T-helper 2 cell treated with Interferon-gamma antibody and Interleukin-4, amounts not matched to agents 5 μg/mL and 100 μg/mL, for 36 hours (primary cell): ENCODE measurements around the gene HK1.
"Not testable (repeated sequence)": the region's sequence is repeated elsewhere in the genome, so short reads cannot be mapped to it uniquely, and the experiment has no call there.

Experiments used
- DNase-seq: peaks from one replicate; pipeline ENCODE4 v3.0.0; 2021; ENCODE audit warnings: low spot score
- H3K27ac Mint-ChIP-seq: one replicate; pipeline ENCODE4 v1.8.0; 2021; ENCODE audit warnings: mild to moderate bottlenecking, mixed read lengths
- H3K27me3 Mint-ChIP-seq: one replicate; pipeline ENCODE4 v1.8.0; 2021; ENCODE audit warnings: low read depth, mixed read lengths
- H3K36me3 Mint-ChIP-seq: one replicate; pipeline ENCODE4 v1.8.0; 2021; ENCODE audit warnings: low read depth, mixed read lengths
- H3K4me1 Mint-ChIP-seq: one replicate; pipeline ENCODE4 v1.8.0; 2021; ENCODE audit warnings: low read depth, mixed read lengths
- H3K4me3 Mint-ChIP-seq: one replicate; pipeline ENCODE4 v1.8.0; 2022; ENCODE audit warnings: mild to moderate bottlenecking, moderate library complexity, mixed read lengths
- H3K9me3 Mint-ChIP-seq: one replicate; pipeline ENCODE4 v1.8.0; 2021; ENCODE audit warnings: mixed read lengths

Gene HK1

DNA sequence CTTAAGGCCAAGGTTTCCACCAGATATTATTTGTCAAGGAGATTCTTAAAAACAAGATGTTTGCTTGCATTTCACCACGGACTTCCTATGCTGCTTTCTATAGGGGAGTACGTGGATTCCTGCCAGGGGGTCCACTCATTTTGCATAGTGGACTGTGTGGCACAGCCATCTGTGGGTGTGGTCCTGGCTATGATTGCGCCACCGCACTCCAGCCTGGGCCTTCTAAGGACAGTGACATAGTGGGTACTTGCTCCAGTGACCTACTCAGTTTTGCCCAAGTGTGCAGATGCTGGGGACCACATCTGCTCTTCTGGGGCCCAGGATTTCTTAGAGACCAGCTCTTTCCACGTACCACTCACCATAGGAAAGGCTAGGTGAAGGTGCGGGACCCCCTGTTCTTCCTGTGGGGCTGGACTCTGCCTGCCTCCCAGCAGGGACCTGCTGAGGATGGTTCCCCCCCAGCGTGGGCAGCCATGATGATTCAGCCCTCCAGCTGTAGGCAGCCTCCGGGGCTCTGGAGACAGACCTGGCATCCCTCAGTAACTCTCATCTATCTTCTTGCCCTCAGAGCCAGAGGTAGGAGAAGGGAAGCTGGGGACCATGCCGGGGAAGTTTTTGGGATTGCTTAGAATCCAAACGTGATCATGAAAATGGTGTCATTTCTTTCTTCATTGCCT lies 42.9 kb downstream of the HK1 start:
- Mint-ChIP-seq H3K27ac (no peak overlapping the region), H3K36me3 (peaks cover 20% of the 10 kb centered on the region), H3K9me3 (no peaks in the 10 kb centered on the region), H3K4me3 (peak overlapping the region; percentile 97), H3K4me1 (peaks cover 45% of the 10 kb centered on the region), H3K27me3 (no peaks in the 10 kb centered on the region)
- no peak for DNase-seq

DNA sequence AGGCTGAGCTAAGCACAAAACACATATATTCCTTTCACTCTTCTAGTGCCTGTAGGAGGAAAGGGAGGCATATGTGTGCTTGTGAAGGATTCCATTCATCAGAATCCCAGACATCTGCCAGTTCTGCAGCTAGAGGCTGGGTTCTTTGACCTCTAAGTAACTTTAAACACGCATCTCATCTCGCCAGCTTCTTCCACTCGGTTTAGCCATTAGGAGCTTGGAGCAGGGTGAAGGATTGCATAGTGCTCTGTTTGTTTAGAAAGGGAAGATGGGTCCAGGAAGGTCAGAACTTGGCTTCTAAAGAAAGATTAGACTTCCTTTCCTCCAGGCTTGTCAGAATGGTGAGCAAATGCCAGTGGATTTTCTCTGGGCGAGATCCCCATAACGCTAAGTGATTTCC lies 43.6 kb downstream of the HK1 start:
- Mint-ChIP-seq H3K9me3 (no peaks in the 10 kb centered on the region), H3K27me3 (no peaks in the 10 kb centered on the region), H3K4me3 (peak overlapping the region; percentile 97), H3K36me3 (peaks cover 22% of the 10 kb centered on the region), H3K4me1 (peaks cover 48% of the 10 kb centered on the region), H3K27ac (no peak overlapping the region)
- DNase-seq: no peak

DNA sequence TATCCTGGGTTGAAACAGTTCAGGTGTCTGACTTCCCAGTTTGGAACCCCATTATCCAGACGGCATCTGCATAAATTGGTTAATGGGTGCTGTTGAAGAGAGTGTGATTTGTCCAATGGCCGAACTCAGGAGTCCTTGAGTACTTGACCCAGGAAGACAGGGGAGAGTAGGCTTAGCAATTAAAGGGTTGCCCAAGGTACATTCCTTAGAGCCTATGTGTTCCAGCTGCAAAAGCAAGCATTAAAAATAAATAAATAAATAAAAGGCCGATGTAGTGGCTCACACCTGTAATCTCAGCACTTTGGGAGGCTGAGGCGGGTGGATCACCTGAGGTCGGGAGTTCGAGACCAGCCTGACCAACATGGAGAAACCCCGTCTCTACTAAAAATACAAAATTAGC lies 44.0 kb downstream of the HK1 start:
- H3K36me3 Mint-ChIP-seq: peaks cover 24% of the 10 kb centered on the region
- H3K4me3 Mint-ChIP-seq: not testable (repeated sequence)

DNA sequence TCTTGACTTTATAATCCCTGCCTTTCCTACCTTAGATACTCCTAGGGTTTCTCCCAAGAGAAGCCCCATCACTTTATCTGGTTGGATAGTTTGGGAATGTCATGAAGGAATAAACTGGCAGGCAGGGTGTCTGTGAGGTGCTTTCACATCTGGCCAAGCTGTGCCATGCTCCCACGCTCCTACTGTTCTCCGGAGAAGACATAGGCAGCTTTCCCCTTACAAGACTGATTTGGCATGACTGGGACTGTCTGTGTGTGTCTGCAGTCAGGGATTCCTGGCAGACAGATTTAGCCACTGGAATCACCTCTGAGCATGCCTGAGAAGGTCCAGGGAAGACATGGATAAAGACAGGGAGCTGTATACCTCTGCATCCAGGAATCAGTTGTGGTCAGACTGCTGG lies 45.3 kb downstream of the HK1 start:
- H3K9me3 Mint-ChIP-seq: no peaks in the 10 kb centered on the region
- DNase-seq: no peak
- no peaks in the 10 kb centered on the region for H3K27me3 Mint-ChIP-seq
- H3K4me1 Mint-ChIP-seq: peaks cover 54% of the 10 kb centered on the region
- no peak overlapping the region for H3K27ac Mint-ChIP-seq
- H3K36me3 Mint-ChIP-seq: peaks cover 25% of the 10 kb centered on the region
- H3K4me3 Mint-ChIP-seq: no peak overlapping the region

More for the DNA sequence above, 44.0 kb downstream of the HK1 start:
- H3K9me3 Mint-ChIP-seq, H3K27me3 Mint-ChIP-seq, DNase-seq, H3K27ac Mint-ChIP-seq: not testable (repeated sequence)
- H3K4me1 Mint-ChIP-seq: peaks cover 46% of the 10 kb centered on the region

DNA sequence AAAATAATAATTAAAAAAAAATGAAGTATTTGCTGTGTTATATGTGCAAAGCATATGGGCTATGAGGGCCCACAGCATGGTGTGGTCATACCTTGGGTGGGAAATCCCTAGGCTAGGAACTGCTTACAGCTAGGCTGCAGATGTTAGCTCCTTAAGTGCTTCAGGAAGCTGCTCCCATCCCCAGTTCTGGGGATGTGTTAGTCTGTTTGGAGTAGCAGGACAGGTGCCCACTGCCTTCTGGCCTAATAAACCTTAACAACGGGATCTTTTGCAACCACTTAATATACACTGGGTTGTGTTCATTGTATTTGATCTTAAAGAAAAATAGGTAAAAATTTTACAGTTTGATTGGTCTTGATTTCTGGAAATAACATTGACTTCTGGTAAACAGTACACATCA lies 46.3 kb downstream of the HK1 start:
- no peak overlapping the region for H3K27ac Mint-ChIP-seq
- no peak for DNase-seq
- H3K9me3 Mint-ChIP-seq: no peaks in the 10 kb centered on the region
- no peak overlapping the region for H3K4me3 Mint-ChIP-seq
- H3K27me3 Mint-ChIP-seq: no peaks in the 10 kb centered on the region
- peaks cover 24% of the 10 kb centered on the region for H3K36me3 Mint-ChIP-seq
- peaks cover 59% of the 10 kb centered on the region for H3K4me1 Mint-ChIP-seq

DNA sequence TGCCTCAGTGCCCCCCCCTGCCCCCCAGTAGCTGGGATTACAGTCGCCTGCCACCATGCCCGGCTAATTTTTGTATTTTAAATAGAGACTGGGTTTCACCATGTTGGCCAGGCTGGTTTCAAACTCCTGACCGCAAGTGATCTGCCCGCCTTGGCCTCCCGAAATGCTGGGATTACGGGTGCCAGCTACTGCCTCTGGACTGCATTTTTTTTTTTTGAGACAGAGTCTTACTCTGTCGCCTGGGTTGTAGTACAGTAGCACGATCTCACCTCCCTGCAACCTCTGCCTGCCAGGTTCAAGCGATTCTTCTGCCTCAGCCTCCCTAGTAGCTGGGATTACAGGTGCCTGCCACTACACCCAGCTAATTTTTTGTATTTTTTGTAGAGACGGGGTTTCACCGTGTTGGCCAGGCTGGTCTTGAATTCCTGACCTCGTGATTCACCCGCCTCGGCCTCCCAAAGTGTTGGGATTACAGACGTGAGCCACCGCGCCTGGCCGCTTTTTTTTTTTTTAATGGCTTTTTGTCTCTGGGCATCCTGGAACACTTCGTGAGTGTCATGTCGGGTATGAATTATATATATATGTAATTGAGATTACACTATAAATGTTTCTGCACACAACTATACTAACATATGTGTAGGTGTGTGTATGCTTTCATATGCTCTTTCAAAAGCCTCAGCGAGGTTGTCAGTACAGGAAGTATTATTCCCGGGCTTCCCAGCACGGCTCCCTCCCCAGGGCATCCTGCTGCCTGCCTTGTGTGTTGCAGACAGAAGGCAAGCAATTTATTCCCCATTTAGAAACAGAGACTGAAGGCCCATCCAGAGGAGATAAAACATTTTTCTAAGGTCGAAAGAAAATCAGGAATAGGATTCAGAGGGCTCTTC lies 47.6 kb downstream of the HK1 start:
- not testable (repeated sequence) for H3K27ac Mint-ChIP-seq, DNase-seq, H3K27me3 Mint-ChIP-seq, H3K9me3 Mint-ChIP-seq, H3K4me3 Mint-ChIP-seq
- Mint-ChIP-seq H3K4me1 (peaks cover 53% of the 10 kb centered on the region), H3K36me3 (peaks cover 20% of the 10 kb centered on the region)

DNA sequence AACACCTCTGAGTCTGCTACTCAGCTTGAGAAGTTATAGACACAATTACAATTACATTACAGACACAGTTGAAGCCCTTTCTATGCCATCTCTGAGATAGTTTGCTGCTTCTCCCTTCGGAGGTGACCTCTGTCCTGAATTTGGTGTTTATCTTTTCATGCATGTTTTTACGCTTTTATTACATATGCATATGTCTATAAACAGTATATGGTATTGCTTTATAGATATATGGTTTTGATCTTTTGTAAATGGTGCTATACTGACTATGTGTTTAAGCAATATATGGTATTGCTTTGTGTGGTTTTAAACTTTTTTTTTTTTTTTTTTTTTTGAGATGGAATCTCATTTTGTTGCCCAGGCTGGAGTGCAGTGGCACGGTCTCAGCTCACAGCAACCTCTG lies 48.4 kb downstream of the HK1 start:
- Mint-ChIP-seq H3K4me3 (no peak overlapping the region), H3K27me3 (no peaks in the 10 kb centered on the region), H3K36me3 (peaks cover 19% of the 10 kb centered on the region), H3K27ac (no peak overlapping the region), H3K4me1 (peaks cover 45% of the 10 kb centered on the region), H3K9me3 (no peaks in the 10 kb centered on the region)
- DNase-seq: no peak

DNA sequence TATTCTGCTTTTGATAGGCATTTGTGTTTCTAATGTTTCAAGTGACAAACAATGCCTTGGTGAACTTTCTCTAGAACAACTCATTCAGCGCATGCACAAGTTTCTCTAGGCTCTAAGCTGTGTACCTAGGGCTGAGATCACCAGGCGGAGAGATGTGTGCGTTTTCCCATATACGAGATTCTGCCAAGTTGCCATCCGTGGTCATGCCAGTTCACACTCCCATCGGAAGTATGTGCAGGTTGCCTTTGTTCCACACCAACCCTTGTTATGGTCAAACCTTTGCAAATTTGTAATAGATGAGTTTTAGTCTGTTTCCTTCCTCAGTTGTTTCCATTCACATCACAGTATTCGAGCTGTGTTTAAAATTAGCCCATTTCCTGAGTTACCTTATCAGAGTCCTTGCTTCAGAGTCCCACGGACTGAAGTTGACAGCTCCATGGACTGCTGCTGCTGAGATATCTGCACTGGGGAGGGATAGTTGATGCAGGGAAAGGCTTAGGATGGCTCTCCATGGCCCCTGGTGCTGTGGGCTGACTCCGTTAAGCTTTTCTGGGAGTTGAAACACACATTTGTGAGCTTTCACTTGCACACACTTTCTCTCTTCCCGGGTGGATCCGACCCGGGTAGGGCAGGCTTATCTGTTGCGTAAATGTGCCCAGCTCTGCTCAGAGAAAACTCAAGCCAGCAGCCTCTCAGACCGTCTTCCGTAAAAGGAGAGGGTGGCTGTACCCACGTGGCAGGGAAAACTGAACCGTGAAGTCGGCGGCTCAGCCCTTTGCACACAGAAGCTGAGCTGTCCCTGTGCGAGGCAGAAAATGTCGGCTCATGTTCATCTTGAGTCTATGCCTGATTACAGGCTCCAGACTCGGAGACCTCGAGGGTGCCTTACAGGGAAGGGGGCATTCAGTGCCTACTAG lies 49.4 kb downstream of the HK1 start:
- H3K27ac Mint-ChIP-seq: peak overlapping the region; percentile 73

DNA sequence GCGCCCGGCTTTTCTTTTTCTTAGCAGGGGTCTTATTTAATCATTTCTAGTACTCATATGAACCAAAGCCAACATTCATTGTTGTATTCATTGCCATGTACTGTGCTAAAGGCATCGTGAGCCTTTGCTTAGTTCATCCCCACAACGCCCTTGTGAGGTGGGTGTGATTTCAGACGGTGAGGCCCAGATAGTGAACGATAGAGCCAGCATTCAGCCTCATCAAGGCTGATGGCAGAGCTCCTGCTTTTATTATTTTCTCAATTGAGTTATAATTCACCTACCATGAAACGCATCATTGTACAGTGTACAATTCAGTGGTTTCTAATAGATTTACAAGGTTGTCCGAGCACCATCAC lies 50.1 kb downstream of the HK1 start:
- Mint-ChIP-seq H3K27me3 (no peaks in the 10 kb centered on the region), H3K27ac (peak overlapping the region; percentile 73), H3K9me3 (no peaks in the 10 kb centered on the region), H3K4me3 (peak overlapping the region; percentile 75), H3K36me3 (peaks cover 18% of the 10 kb centered on the region), H3K4me1 (peaks cover 38% of the 10 kb centered on the region)
- DNase-seq: no peak

More for the DNA sequence above, 49.4 kb downstream of the HK1 start:
- peaks cover 18% of the 10 kb centered on the region for H3K36me3 Mint-ChIP-seq
- H3K27me3 Mint-ChIP-seq: no peaks in the 10 kb centered on the region
- peak overlapping the region; percentile 75 for H3K4me3 Mint-ChIP-seq
- peaks cover 38% of the 10 kb centered on the region for H3K4me1 Mint-ChIP-seq
- no peak for DNase-seq
- no peaks in the 10 kb centered on the region for H3K9me3 Mint-ChIP-seq

DNA sequence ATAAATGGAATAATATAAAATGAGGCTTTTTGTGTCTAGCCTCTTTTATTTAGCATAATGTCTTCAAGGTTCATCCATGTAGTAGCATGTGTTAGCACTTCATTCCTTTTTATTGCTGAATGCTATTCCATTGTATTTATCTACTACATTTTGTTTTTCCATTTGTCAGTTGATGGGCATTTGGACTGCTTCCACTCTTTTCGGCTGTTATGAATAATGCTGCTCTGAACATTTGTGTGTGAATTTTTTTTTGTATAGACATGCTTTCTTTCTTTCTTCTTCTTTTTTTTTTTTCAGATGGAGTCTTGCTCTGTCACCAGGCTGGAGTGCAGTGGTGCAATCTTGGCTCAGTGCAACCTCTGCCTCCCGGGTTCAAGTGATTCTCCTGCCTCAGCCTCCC lies 50.6 kb downstream of the HK1 start:
- not testable (repeated sequence) for DNase-seq
- H3K4me3 Mint-ChIP-seq: peak overlapping the region; percentile 75

DNA sequence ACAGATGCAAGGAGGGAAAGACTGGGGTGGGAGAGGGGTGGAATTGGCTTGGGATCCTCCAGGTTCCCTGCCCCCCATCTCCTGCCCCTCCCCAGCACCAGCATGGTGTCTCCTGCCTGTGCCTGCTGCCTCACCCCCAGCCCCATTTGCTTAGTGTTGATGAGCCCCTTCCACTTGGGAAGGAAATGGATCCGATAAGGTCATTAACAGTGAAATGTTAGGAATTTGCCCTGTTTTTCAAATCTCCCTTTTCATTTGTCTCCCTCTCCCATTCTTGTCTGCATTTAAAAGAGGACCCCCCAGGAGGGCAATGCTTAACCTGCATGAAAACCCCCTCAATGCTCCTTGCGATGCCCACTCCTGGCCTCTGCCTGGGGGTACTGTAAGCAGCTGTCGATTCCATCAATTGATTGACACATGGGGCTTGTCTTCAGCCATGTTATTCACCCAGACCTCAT lies 51.5 kb downstream of the HK1 start:
- no peaks in the 10 kb centered on the region for H3K27me3 Mint-ChIP-seq
- H3K27ac Mint-ChIP-seq: no peak overlapping the region
- H3K36me3 Mint-ChIP-seq: peaks cover 18% of the 10 kb centered on the region
- DNase-seq: no peak
- H3K4me1 Mint-ChIP-seq: peaks cover 41% of the 10 kb centered on the region
- H3K4me3 Mint-ChIP-seq: no peak overlapping the region
- H3K9me3 Mint-ChIP-seq: no peaks in the 10 kb centered on the region

More for the DNA sequence above, 50.6 kb downstream of the HK1 start:
- H3K27me3 Mint-ChIP-seq, H3K9me3 Mint-ChIP-seq: not testable (repeated sequence)
- H3K36me3 Mint-ChIP-seq: peaks cover 18% of the 10 kb centered on the region
- peaks cover 37% of the 10 kb centered on the region for H3K4me1 Mint-ChIP-seq
- H3K27ac Mint-ChIP-seq: peak overlapping the region; percentile 56

DNA sequence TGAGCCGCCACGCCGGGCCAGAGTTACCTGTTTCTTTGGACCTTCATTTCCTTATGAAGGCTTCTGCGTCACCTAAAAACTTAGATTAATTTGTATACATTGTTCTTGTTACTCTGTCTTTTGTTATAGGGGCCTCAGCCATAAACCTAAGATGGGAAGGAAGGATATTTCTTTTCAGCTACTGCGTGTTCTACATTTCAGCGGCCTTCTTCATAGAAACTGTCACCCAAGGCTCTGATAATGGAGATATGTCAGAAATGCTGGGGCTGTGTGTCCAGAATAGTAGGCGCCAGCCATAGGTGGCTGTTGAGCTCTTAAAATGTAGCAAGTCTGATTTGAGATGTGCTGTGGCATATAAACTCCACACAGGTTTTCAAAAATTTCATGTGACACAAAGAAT lies 52.9 kb downstream of the HK1 start:
- H3K9me3 Mint-ChIP-seq: no peaks in the 10 kb centered on the region
- H3K27ac Mint-ChIP-seq: no peak overlapping the region
- no peak overlapping the region for H3K4me3 Mint-ChIP-seq
- no peak for DNase-seq
- peaks cover 20% of the 10 kb centered on the region for H3K36me3 Mint-ChIP-seq
- no peaks in the 10 kb centered on the region for H3K27me3 Mint-ChIP-seq
- peaks cover 49% of the 10 kb centered on the region for H3K4me1 Mint-ChIP-seq

DNA sequence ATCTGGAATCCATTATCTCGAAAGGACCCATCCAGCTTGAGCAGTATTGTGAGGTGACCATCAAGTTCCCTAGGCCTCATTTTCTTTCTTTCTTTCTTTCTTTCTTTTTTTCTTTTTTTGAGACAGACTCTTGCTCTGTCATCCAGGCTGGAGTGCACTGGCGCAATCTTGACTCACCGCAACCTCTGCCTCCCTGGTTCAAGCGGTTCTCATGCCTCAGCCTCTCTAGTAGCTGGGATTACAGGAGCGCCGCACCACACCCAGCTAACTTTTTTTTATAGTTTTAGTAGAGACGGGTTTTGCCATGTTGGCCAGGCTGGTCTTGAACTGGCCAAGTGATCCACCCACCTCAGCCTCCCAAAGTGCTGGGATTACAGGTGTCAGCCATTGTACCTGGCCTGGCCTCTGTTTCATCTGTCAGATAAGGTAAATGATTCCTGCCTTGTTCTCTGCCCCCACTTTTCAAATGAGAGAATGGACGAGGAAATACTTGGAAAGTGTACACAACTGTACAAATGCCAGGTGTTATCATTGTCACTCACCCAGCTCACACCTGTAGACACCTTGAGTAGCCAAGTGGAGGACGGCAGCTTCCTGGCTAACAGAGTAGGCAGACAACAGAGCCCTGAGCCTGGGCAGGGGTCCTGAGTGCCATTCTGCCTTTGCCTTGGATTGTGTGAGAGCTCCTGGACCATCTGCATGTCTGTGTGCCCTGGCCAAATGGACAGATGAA lies 54.1 kb downstream of the HK1 start:
- no peak for DNase-seq
- H3K27ac Mint-ChIP-seq: no peak overlapping the region
- peaks cover 15% of the 10 kb centered on the region for H3K36me3 Mint-ChIP-seq
- H3K9me3 Mint-ChIP-seq: no peaks in the 10 kb centered on the region
- H3K4me3 Mint-ChIP-seq: no peak overlapping the region
- H3K4me1 Mint-ChIP-seq: peaks cover 48% of the 10 kb centered on the region
- no peaks in the 10 kb centered on the region for H3K27me3 Mint-ChIP-seq
